C4-2B (cell line): ENCODE data around the gene IGSF23.
"Not testable (repeated sequence)": the region's sequence is repeated elsewhere in the genome, so short reads cannot be mapped to it uniquely, and the experiment has no call there.

Experiments used
- CTCF ChIP-seq: fragments of 450-650 bp; conservative IDR thresholded peaks from 2 replicates; pipeline ENCODE4 v1.5.1; 2017; ENCODE audit warnings: mild to moderate bottlenecking
- ZFX ChIP-seq: fragments of 450-650 bp; IDR thresholded peaks from 2 replicates; pipeline ENCODE4 v1.6.1; 2017

GRCh38 chr19:44670027-44670426 lies 56.7 kb downstream of the IGSF23 start:
- TF ChIP-seq CTCF, ZFX: not testable (repeated sequence)
